Heart left ventricle (tissue), 16 donors: ENCODE measurements around the gene RNF43. TPM values are rescaled to one million over a fixed set of nuclear protein-coding genes. Genes with fewer than 3 reads are reported as not detected.

Experiments used
- ATAC-seq, 4 donors: fragments of 200-7000 bp; cut with Tn5 transposase; one replicate each; pipeline ENCODE4 v1.9.1; 2020 to 2022; ENCODE audit warnings: moderate library complexity in 4 of 4, mild to moderate bottlenecking in 3 of 4, moderate number of reproducible peaks in 1 of 4
- DNase-seq, 5 donors: peaks; one replicate each; pipeline ENCODE4 v3.0.0-alpha.2; 2020
- H3K27ac ChIP-seq, 12 donors: fragments of 200-600 bp; sonication (generic) in 4 of 12; one replicate each; pipeline versions ENCODE4 v1.5.0 to v1.8.0; 2016 to 2022; ENCODE audit warnings: mild to moderate bottlenecking in 2 of 12
- H3K27me3 ChIP-seq, 9 donors: fragments of 200-600 bp; sonication (generic) in 2 of 9; one replicate each; pipeline versions ENCODE4 v1.5.1 to v1.8.0; 2016 to 2022; ENCODE audit warnings: mild to moderate bottlenecking in 3 of 9
- H3K36me3 ChIP-seq, 9 donors: fragments of 200-600 bp; sonication (generic) in 2 of 9; one replicate each; pipeline versions ENCODE4 v1.5.0 to v1.8.0; 2018 to 2022; ENCODE audit warnings: mild to moderate bottlenecking in 2 of 9
- H3K4me1 ChIP-seq, 12 donors: fragments of 200-600 bp; sonication (generic) in 4 of 12; one replicate each; pipeline versions ENCODE4 v1.5.0 to v1.8.0; 2016 to 2022; ENCODE audit warnings: mild to moderate bottlenecking in 3 of 12
- H3K4me3 ChIP-seq, 12 donors: fragments of 200-600 bp; sonication (generic) in 4 of 12; one replicate each; pipeline versions ENCODE4 v1.5.0 to v1.8.0; 2017 to 2022; ENCODE audit warnings: mild to moderate bottlenecking in 9 of 12, moderate library complexity in 4 of 12
- H3K9me3 ChIP-seq, 12 donors: fragments of 200-600 bp; sonication (generic) in 4 of 12; one replicate each; pipeline versions ENCODE4 v1.5.0 to v1.8.0; 2016 to 2022; ENCODE audit warnings: mild to moderate bottlenecking in 1 of 12
- CTCF ChIP-seq, 12 donors: fragments of 200-600 bp; sonication (generic) in 4 of 12; IDR thresholded peaks; one replicate each; pipeline versions ENCODE4 v1.5.0 to v1.8.0; 2018 to 2022; ENCODE audit warnings: antibody characterized with exemption in 12 of 12, mild to moderate bottlenecking in 5 of 12
- POLR2A ChIP-seq, 2 donors: fragments of 450-650 bp; IDR thresholded peaks; one replicate each; pipeline ENCODE4 v1.6.1; 2017; ENCODE audit warnings: antibody characterized with exemption in 2 of 2, mild to moderate bottlenecking in 2 of 2, moderate library complexity in 2 of 2
- WGBS, 4 donors: extraction: QIAGEN DNeasy Blood & Tissue Kit in 2 of 4; methylation state at CpG; one replicate each; pipeline versions ENCODE4 v1.1.5 to v1.1.7; 2013 to 2018; 5-methylcytosine and 5-hydroxymethylcytosine counted together
- intact Hi-C, 10 donors: fragments of 100-400 bp; cut with DNase I; formaldehyde crosslinking; loops; one replicate each; pipeline versions ENCODE4 v1.11.1 to v1.14.2; 2022
- polyA plus RNA-seq, 2 donors: library from polyadenylated mRNA; stranded (reverse); fragments of 200-250 nt; gene quantifications; one replicate each; pipeline ENCODE4 v1.2.3, GENCODE V29; 2013
- total RNA-seq, 9 donors: library from RNA; depleted of rRNA in 2 of 9; stranded (reverse); fragments of >200 nt in 2 of 9; fragmentation: NEBNext Ultra II Directional in 3 of 9; extraction: Animal tissue kit (Norgen Biotek cat#: 25700) in 3 of 9; gene quantifications; one replicate each; pipeline versions ENCODE4 v1.1.0 to v1.2.4, GENCODE V29; 2016 to 2023
- donor health status: ischemic (EF 13 %, LVEDD 7.1; RV severe dilation, severe dysfunction).
- donor health status: healthy with polysubstance abuse.
- donor health status: DM: no; HTN: yes; CAD: no.
- donor health status: DM: no; HTN: no; CAD: no.
- donor health status: ischemic (EF 25% LVEDD 6.9; RV normal size, moderate dysfunction).
- donor health status: ischemic (EF 25% LVEDD 5.7; RV mildly dilated, moderate dysfunction).
- donor health status: healthy.
- donor health status: DM: yes; HTN: yes; CAD: no.
- donor health status: ischemic (EF 35%, LVEDD 5.7; RV mildly dilated, moderate dysfunction).
- donor health status: nonischemic (EF 11% LVEDD 7.7; RV severe dilation, severe dysfunction).
- donor health status: DM: yes; HTN: yes; CAD: no.
- donor health status: PGD.
- donor health status: ischemic (EF 29% LVEDD 5.4; RV normal size, mild dysfunction).
- donor health status: nonischemic (EF 23%, LVEDD 6.1; RV moderate dilation, normal function).

Gene RNF43
- total and polyA plus RNA-seq, 11 donors = 1.9 to 7.5 (median 4.9) TPM

GRCh38 chr17:58410714-58411407, 6.5 kb downstream of the RNF43 start:
- no peak for DNase-seq
- TF ChIP-seq POLR2A (IDR thresholded peaks at IDR 0.05) = no peak
- no peak for TF ChIP-seq CTCF (IDR thresholded peaks at IDR 0.05)
- H3K4me3 ChIP-seq = no peak overlapping the region
- intact Hi-C loops = loop anchor here in 6 of 10 donors (5.0 to 10.0 kb wide), 4 partner anchors 54 to 166 kb away; partner anchors contain the start of gene TSPOAP1 (in 3 of the 6)
- H3K27me3 ChIP-seq = peaks cover 0 to 7% (median 0%) of the 10 kb centered on the region in 9 donors
- H3K4me1 ChIP-seq = no peaks in the 10 kb centered on the region
- H3K36me3 ChIP-seq = no peaks in the 10 kb centered on the region
- ATAC-seq = no peak
- H3K27ac ChIP-seq = no peak overlapping the region
- H3K9me3 ChIP-seq = no peaks in the 10 kb centered on the region

GRCh38 chr17:58409432-58409831, 7.9 kb downstream of the RNF43 start:
- 82 to 90% (median 88%) methylated on average over 5 of the region's 5 CpGs for WGBS, 4 donors
- ATAC-seq = no peak

GRCh38 chr17:58403311-58403710, 14.0 kb downstream of the RNF43 start:
- no peaks in the 10 kb centered on the region for H3K4me1 ChIP-seq
- 55 to 65% (median 62%) methylated on average over 6 of the region's 6 CpGs for WGBS, 4 donors

More at GRCh38 chr17:58409432-58409831, 7.9 kb downstream of the RNF43 start:
- no peaks in the 10 kb centered on the region for H3K36me3 ChIP-seq
- H3K27ac ChIP-seq = no peak overlapping the region
- TF ChIP-seq CTCF (IDR thresholded peaks at IDR 0.05) (no peak), POLR2A (IDR thresholded peaks at IDR 0.05) (no peak)
- no peaks in the 10 kb centered on the region for H3K4me1 ChIP-seq
- no peak overlapping the region for H3K4me3 ChIP-seq
- intact Hi-C loops = no loop called here
- H3K9me3 ChIP-seq = no peaks in the 10 kb centered on the region
- DNase-seq = no peak
- H3K27me3 ChIP-seq = peaks cover 0 to 7% (median 0%) of the 10 kb centered on the region in 9 donors

GRCh38 chr17:58402679-58403078, 14.7 kb downstream of the RNF43 start:
- ATAC-seq = no peak
- Histone ChIP-seq H3K27ac (no peak overlapping the region), H3K4me1 (no peaks in the 10 kb centered on the region), H3K9me3 (no peaks in the 10 kb centered on the region), H3K36me3 (no peaks in the 10 kb centered on the region), H3K27me3 (peaks cover 0 to 7% (median 0%) of the 10 kb centered on the region in 9 donors), H3K4me3 (no peak overlapping the region)
- 50 to 77% (median 63%) methylated on average over 1 of the region's 1 CpG for WGBS, 4 donors
- DNase-seq = no peak
- TF ChIP-seq POLR2A (IDR thresholded peaks at IDR 0.05) (no peak), CTCF (IDR thresholded peaks at IDR 0.05) (no peak)
- intact Hi-C loops = no loop called here

More at GRCh38 chr17:58403311-58403710, 14.0 kb downstream of the RNF43 start:
- Histone ChIP-seq H3K9me3 (no peaks in the 10 kb centered on the region), H3K27ac (no peak overlapping the region), H3K4me3 (no peak overlapping the region), H3K36me3 (no peaks in the 10 kb centered on the region), H3K27me3 (peaks cover 0 to 7% (median 0%) of the 10 kb centered on the region in 9 donors)
- no peak for ATAC-seq
- no peak for TF ChIP-seq POLR2A (IDR thresholded peaks at IDR 0.05)
- no peak for TF ChIP-seq CTCF (IDR thresholded peaks at IDR 0.05)
- no peak for DNase-seq
- intact Hi-C loops = no loop called here
